HG03432 (cell line): ENCODE measurements around the gene SCCPDH.

ENCODE experiments used
- ATAC-seq: cut with Tn5 transposase; IDR thresholded peaks from one replicate; pipeline ENCODE4 v1.9.1; 2021; ENCODE audit warnings: mild to moderate bottlenecking, moderate library complexity; ENCODE audit not compliant: unreplicated experiment

Gene SCCPDH

DNA sequence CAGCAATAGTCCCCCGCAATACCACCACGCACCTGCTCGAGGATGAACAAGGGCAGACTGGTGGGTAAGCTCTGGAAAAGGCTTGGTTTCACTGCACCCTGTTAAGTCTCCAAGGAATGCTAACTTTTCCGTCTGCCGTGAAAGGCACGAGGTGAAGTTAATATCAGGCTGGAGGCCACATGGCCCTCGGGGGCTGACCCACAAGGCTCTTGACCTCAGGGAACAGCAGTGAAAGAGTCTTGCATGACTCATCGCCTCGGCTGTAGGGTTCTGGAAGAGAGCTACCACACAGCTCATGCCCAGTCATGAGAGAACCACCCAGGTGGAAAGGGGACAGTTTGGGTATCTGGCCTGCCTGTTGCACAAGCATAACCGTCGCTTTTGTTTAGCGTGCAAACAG is 24.7 kb downstream of the SCCPDH start:
- ATAC-seq = no peak

DNA sequence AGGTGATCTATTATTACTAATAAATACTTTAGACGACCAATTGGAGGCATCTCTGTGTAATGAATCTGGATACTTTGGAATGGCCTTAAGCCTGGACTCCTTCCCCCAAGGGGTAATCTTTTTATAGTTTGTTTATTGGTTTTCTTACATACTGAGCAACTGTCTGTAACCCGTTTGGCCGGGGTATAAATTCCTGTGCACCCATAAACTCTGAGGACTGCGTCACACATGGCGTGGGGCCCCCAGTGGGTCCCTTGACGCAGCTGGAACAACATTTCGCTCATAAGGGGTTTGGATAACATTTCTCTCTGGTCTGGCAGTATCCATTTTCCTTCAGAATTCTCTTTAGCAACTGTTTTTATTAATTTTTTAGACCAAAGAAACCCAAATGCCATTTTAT is 26.5 kb downstream of the SCCPDH start:
- no peak for ATAC-seq

GRCh38 chr1:246753670-246754535 is 29.7 kb downstream of the SCCPDH start:
- ATAC-seq = peak; percentile 89

GRCh38 chr1:246755419-246755818 is 31.2 kb downstream of the SCCPDH start:
- no peak for ATAC-seq

GRCh38 chr1:246760422-246761347 is 36.5 kb downstream of the SCCPDH start:
- ATAC-seq = no peak

GRCh38 chr1:246761396-246761795 is 37.2 kb downstream of the SCCPDH start:
- no peak for ATAC-seq

- ATAC-seq = no peak
These were observed 41.3 kb downstream of the SCCPDH start for GRCh38 chr1:246765521-246765920.

- no peak for ATAC-seq
These were observed 44.3 kb downstream of the SCCPDH start for GRCh38 chr1:246768403-246769020.

GRCh38 chr1:246769306-246769705 is 45.1 kb downstream of the SCCPDH start:
- no peak for ATAC-seq

DNA sequence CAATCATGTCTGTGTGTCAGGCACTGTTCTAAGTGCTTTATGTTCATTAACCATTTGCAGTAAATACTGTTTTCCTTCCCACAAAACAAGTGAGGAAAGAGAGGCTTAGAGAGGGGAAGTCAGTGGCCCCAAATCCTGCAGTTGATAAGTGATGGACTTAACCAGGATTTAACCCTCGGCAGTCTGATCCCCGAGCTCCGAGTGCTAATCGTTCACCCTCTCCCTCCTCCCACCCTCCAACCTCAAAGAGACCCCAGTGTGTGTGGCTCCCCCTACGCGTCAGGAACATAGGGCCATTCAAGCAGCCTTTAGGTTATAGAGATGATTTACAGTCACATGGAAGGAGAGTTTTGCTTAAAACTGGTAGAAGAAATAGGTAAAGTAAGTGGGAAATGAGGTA is 47.2 kb downstream of the SCCPDH start:
- no peak for ATAC-seq

- peak; percentile 17 for ATAC-seq
These were observed 48.5 kb downstream of the SCCPDH start for GRCh38 chr1:246772686-246773085.

GRCh38 chr1:246773213-246773641 is 49.0 kb downstream of the SCCPDH start:
- ATAC-seq = peak; percentile 99

- ATAC-seq = no peak
These were observed 51.5 kb downstream of the SCCPDH start for GRCh38 chr1:246775531-246776385.

DNA sequence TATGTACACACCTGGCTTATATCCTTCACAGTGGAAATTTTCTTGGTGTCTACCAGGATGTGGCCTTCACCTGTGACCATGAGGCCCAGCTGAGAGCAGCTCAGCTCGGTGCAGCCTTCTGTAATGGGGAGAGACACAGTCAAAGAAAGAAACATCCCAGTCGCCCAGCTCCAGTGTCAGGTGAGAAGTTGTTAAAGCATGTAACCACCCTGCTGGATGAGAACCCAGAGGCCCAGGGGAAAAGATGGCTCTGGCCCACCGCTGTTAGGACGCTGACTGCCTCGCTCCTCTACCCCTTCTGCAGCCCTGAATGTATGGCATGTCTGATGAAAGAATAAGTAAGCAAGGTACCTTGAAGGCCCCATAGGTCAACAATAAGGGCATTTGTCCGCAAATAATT is 52.7 kb downstream of the SCCPDH start:
- ATAC-seq = no peak

GRCh38 chr1:246778663-246779062 is 54.5 kb downstream of the SCCPDH start:
- ATAC-seq = no peak

DNA sequence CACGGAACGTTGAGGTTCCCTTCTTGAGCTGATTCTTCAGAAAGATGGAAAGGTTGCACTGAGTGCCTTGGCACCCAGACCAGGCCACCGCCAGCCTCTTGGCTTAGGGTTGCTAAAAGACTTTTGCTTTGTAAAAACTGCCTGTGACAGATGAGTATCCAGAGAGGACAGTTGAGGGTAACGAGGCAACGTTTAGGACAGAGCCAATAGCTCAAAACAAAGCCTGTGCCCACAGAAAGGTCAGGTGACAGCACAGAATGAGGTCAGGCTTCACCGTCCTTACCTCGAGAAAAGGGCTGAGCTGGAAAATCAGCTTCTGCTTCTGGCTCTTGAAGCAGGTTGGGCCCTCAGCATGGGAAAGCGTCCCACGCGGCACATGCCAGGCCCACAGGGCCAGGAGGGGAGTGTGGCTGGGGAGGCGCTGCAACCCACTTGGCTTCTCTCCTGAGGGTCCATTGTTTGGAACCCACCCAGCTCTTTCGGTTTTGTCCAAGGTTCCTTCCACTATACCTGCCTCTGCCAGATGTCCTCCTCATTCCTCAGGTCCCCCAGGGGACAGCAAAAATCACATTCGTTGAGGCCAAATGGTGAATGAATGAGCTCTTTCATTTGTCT is 55.5 kb downstream of the SCCPDH start:
- ATAC-seq = no peak

GRCh38 chr1:246780264-246780663 is 56.1 kb downstream of the SCCPDH start:
- ATAC-seq = no peak

DNA sequence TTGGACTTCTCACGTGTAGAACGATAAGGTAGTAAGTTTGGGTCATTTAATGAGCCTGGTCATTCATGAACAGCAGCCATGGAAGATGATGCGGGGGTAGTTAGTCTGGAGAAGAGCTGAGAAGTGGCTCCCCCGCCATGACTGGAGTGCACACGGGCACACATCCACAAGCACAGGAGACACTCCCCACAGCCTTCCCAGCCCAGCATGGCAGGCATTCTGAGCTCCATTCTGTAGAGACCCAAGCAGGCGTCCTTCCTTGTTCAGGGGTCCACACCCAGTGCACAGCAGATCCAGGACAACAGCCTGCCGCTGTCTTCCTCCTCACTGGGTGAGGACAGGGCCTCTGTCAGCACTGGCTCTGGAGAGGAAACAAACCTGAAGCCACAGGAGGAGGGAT is 57.0 kb downstream of the SCCPDH start:
- ATAC-seq = no peak

GRCh38 chr1:246782120-246782900 is 58.1 kb downstream of the SCCPDH start:
- ATAC-seq = peak; percentile 46
